GM19468 (cell line): ENCODE data around the gene RHOH.

ENCODE experiments used
- ATAC-seq: cut with Tn5 transposase; IDR thresholded peaks from one replicate; pipeline ENCODE4 v1.9.1; 2021; ENCODE audit warnings: mild to moderate bottlenecking, moderate library complexity, moderate number of reproducible peaks; ENCODE audit not compliant: unreplicated experiment; ENCODE audit errors: extremely low read depth

The RHOH gene

DNA sequence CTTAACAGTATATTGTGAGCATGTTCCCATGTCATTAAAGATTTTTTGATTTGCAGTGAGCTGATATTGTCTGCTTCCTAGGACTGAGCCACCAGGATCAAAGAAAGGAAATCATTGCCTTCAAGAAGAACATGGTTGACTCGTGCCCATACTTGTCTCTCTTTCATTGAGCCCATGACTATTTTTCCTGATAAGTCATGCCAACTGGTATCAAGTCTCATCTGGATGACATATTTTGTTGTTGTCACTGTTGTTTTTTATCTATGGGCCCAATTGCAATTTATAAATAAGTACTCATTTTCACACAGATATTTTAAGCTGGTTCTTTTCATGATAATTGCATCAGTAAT, 10.2 kb upstream of the RHOH start:
- no peak for ATAC-seq

DNA sequence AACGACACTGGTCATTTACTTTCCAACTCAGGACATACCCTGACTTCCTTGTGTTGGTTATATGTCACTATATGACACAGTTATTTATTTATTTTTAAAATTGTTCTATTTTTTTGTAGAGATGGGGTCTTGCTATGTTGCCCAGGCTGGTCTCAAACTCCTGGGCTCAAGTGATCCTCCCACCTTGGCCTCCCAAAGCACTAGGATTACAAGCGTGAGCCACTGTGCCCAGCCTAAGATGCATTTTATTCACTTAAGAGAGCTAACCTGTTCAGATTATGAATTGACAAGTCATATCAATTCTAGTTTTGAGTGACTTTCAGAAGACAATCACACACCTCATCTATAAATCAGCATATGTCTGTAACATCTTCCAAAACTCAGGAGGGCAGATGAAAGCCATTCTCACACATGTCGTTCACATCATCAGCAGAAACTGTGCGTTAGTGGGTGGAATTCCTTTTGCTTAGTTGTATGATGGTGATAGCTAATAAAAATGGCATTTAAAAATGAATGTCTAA, 9.4 kb upstream of the RHOH start:
- ATAC-seq, result no peak

DNA sequence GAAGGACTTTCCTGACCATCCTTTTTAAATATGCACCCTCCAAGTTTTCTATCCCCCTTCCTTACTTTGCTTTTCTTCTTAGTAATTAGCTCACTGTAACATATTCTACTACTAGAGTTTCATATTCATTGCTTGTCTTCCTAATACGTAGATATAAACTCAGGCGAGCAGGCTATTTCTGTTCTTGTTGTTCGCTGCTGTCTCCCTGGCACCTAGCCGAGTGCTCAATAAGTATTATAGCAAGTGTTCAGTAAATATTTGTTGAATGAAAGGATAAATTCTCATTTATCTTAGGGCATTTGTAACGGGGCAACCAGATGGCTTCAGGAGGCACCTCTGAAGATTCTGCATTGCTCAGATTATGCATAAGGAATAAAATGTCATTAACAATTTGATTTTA, 6.8 kb upstream of the RHOH start:
- ATAC-seq, result no peak

DNA sequence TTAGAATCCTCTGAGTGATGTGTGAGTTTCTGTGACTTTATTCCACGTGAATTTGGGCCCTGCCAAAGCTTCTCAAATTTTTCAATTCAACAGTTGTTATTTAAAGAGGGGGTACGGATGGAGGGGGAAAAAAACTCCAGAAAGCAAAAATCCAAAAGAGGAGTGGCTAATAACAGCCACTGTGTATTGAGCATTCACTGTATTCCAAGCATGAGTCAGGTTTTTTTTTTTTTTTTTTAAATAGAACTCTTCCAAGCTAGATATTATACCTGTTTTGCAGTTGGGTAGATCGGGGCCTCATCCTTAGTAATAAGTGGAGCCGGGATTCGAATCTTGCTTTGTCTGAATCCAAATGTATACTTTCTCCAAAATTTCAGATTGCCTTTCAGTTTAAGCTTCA, 6.4 kb upstream of the RHOH start:
- no peak for ATAC-seq

DNA sequence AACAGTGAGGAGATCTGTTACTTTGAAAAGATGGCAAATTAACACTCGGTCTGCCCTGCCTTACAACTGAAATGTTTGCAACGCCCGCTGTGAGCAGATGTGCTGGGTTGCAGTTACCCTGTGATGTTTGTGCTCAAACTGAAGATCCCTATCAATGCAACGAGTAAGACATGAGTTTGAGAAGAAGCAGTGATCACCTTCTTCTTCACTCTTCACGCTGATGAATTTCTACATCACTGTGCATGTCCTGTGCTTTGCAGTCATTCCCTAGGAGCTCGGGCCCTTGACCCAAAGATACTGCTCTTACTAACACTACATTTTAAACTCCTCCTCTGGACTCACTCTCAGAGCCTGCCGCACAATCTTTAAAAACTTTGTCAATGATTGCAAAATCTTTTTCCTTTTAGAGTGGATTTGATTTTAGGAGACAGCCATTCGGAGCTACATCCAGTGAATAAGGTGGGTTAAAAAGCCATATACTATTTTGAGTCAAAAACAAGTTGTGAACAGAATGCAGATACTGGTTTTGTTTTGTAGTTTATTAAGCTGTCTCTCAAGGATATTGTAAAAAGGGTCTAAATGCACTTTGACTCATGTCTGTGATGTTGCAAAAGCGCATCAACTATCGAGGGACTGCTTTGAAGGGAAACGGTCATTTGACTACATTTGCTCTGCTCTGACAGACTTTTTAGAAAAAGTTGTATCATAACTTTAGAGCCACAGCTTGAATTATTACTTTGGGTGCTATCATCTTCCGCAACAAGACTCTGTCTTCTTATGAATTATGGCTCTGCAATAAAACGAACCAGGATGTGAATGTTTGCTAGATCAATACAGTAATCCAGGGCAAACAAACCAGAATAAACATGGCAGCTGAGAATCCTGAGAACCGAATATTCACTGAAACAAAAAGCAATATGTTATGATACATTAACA, 5.7 kb upstream of the RHOH start:
- no peak for ATAC-seq

DNA sequence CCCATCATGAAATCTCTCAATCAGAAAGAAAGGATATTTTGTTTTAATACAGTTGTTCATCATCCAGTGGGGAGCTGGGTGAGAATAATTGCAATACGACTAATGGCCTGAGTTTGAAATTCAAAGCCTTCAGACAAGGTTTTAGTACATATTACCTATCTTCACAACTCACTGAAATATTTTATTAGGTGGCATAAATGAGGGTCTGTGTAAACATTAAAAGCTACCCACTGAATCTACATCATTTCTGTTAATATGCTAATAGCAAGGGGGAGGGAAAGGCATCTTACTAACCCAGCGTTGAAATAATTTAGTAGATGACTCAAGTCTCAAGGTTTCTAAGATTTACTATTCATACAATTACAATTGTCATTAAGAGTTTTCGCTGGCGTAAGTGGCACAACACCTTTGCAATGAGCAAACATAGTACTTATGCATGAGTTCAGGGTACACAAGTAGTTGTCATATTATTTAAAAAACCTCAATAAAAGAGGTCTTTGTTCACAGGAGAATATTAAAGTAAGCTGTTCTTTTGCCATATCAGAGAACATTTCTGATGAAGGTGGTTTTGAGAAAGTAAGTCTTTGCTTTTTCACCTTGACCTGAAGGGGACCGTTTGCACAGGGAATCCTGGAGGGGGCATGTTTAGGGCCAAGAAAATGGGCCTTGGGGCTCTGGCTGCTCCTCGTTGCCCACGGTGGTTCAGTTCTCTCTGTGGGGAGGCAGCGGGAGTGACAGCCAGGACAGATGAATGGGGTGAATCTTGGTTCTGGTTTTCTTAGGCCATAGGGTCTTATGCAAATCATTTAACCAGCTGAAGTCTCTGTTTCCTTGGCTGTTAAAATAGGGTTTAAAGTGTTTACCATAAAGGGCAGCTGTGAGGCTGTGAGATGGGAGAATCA, 4.5 kb upstream of the RHOH start:
- ATAC-seq, result no peak

DNA sequence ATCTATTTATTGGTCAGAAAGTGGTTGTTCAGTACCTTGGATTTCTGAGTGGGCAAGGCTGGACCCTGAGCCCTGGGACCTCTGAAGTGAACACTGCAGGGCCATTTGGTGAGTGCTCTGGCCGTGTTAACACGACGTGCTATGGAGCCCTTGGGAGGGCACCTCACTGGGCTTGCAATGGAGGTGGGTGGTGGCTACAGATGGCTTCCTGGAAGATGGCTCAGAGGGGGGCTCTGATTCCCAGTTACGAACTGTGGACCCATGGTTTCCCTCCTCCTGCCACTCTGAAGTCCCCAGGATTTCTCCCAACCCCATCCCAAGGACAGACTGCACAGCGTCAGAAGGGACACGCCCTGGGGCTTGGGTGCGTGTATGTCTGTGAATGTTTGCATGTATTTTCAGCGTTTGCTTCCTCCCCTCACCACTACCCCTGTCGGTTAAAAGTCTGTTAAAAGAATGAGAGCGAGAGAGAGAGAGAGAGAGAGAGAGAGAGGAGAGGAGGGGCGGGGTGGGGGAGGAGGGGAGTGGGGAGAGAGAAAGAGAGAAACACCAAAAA, 3.7 kb upstream of the RHOH start:
- no peak for ATAC-seq

DNA sequence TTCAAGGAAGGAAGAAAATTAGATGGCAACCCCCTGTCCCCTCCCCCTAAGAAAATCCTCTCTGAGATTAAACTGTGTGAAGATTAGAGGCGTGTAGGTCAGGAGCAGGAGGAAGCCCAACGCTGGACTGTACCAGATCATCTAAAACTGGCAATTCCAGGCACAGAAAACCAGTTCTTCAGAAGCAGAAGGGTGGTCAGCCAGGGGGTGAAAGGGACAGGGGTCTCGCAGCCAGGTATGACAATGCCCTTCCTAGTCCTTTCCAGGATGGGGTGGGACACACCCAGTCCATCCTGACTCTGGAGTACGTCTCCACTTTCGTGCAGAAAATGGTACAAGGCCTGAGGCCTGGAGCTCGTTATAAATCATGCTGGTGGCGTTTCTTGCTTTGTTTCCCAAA, 3.3 kb upstream of the RHOH start:
- no peak for ATAC-seq

DNA sequence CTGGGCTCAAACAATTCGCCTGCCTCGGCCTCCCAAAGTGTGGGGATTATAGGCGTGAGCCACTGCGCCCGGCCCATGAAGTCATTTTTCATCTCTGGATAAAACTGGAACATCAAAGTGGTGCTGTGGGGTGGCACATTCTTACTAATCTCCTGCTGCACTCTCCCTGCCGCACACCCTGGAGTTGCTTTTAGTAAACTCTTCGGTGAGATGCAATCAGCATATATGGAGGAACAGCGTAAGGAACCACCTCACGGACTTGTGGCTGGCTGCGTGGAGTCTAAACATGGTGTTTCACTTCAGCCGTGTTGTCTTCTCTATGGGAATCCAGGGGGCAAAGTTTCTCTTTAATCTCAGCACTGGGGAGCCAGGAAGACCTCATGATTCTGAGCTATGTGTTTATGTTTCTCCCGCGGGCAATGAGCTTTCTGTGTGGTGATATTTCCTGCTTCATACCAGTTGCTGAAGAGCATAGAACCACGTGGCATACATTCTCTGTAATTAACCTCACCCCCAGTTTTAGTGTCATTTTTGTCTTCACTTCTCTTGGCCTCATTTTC, 2.1 kb upstream of the RHOH start:
- ATAC-seq, result no peak

DNA sequence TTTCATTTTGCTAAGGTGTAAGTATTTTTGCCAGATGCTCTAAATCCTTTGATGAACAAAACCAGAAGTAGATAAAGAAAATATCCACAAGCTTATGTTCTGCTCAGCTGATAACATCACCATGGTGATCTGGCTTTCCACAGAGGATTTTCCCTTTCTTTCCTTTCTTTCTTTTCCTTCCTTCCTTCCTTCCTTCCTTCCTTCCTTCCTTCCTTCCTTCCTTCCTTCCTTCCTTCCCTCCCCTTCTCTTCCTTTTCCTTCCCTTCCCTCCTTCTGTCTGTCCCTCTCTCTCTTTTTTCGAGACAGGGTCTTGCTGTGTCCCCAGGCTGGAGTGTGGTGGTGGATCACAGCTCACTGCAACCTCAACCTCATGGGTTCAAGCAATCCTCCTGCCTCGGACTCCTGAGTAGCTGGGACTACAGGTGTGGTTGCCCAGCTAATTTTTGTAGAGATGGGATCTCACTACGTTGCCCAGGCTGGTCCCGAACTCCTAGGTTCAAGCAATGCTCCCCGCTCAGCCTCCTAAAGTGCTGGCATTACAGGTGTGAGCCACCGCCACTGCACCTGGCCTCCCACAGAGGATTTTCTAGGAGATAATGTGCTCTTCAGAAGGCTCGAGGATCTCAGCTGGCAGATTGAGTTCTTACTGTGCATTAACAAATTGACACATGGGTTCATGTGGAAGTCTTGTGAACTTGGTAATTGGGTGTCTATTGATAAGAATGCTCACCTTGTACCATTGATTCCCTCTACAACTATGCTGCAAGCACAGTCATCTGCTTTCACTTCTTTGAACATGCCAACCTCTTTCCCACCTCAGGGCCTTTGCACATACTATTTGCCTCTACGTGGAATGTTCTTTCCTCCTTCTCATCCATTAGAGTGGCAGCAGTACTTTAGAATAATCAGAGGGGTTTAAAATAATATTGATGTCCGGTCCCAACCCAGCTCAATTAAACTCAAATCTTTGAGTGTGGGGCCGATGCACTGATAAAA, 1.4 kb upstream of the RHOH start:
- no peak for ATAC-seq

DNA sequence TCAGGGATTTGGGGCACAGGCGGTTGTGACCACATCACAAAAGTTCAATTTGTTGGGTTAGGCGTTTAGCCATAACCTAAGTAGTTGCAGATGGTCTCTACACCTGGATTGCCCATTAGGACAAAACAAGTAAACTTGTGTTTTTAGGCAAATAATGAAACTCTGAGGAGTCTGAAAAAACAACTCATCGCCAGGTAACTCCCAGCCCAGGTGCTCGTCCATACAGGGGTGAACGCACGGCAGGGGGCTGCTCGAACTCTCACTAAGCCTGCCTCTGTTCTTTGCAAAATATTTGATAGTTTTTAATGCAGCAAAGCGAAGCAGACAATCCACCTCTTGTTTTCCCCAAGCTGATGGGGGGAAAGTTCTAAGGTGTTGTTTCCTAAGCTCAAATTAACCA, 559 bp upstream of the RHOH start:
- no peak for ATAC-seq

DNA sequence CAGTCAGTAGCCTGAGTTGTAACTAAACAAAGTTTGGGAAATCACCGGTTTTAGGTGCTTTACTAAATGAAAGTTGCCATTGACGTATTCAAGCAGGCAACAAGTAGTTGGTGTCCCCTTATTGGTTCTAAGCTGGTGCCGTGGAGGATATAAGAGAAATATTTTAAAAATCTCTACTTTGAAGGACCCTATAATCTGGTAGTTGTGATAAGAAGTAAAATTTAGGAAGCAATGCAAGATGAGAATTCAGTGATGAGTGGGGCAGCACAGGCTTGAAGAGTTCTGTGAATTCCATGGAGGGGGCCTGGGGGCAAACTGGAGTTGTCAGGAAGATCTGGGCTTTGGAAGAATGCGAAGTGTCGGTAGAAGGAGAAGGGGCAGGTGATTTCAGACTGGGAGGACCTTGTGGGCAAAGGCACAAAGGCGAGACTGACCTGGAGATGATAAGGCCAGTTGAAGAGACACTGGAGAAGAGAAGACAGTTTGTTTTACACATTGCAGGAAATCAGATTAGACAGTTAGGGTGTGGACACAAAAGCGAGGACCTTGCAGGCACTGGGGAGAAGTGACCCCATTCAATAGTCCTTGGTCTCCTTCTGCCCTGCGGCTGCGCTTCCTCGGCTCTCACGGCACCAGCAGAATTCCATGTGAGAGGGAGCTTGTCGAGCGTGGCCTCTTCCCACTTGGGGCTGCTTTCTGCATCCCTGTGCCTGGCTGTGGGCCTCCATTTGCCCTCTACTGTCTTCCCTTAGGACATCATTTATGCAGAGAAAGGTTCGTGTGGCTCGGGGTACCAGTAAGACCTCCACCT, 1.3 kb downstream of the RHOH start:
- no peak for ATAC-seq

DNA sequence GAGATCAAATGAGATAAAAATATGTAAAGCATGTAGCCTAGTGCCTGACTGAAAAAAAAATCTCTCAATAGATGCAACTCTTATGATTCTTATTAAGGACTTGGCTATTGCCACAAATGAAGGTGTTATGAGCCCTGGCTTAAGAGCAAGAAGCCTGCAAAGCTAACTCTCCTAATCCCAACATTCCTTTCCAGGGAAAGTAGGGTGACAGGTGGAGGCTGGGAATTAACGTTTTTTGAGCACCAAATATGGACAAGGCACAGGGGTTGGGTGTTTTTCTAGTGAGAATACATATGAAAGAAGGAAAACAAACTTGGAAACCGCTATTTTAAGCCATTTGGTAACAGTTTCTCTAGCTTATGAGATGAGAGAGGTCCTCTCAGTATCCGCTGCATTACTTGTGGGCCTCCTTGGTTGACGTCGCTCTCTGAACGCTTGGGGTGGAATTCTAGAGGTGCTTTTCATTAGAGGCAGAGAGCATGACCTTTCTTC, 2.4 kb downstream of the RHOH start:
- no peak for ATAC-seq

DNA sequence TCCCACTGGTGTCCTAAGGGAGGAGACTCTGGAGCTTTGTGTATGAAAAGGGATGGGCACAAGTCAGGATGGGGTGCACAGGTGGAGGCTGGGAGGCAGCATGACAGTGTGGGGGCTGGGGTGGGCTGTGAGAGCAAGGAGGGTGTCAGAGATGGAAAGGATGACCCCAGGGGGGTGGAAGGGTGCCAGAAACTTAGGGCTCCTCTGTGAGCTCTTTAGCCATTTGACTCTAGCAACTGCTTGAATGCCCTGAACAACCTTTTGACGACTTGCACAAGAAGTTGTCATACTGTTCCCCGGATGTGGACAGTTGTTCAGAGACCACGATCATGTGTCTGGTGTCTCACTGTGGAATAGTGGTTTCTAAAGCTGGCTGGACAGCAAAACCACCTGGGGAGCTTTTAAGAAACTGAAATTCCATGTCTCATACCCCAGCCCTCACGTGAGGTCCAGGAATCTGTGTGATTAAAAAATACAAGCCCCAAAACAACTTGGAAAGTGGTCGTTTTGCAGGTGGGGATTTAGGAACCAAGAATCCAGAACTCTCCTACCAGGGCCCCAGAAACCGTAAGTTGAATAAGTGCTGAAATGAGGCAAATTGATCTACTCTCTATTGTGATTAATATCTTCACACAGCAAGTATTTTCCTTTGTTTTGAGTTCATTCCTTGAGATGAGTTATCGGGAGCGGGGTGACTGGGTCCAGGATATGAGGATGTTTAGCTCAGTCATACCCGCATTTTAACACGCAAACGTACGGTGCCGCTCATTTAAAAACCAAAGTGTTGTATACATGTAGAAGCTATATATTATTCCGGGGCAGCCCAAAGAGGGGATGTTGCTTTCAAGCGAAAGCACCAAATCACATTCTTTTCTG, 3.4 kb downstream of the RHOH start:
- ATAC-seq, result peak; percentile 27

DNA sequence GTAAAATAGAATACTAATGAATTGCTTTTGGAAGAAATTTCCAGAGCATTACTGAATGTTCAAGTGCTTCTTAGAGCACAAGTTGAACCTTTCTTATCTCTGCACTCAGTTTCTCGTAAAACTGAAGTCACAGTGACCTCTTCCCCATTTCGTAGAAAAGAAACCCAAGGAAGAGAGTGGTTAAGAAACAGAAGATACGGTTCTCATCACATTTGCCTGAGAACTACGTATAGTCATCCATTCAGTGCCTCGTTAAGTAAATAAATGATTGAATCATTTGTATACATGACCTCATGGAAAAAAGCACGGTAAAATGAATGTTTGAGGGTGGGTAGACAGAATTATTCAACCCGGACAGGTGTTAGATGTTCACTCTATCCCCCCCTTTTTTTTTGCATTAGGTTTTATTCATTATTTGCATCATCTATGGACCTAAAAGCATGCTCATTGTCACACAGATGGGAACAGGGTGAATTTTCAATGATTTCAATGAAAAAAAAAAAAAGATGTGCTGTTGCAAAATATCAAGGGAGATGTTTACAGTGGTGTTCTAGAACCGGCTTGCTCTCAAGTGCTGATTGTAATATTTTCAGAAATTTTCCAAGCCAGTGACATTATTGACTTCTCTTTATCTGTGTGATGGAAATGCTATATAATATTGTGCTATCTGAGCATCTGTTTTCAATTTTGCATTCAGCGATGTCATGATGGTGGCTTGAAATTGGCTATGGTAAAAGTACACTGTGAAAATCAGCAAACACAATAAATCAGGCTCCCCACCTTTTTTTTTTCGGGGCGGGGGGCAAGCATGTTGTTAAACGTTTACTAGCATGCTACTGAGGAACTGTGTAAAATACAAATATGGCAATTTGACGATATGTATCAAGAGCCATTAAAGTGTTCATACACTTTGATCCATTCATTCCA, 4.3 kb downstream of the RHOH start:
- ATAC-seq, result no peak

DNA sequence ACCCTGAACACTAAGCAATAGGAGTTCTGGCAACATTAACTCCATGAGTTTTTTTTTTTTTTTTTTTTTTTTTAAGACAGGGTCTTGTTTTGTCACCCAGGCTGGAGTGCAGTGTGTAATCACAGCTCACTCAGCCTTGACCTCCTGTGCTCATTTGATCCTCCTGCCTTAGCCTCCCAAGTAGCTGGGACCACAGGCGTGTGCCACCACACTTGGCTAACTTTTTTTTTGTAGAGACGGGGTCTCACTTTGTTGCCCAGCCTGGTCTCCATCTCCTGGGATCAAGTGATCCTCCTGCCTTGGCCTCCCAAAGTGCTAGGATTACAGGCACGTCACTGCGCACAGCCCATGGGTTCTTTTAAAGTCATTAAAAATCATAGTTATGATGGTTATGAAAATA, 5.1 kb downstream of the RHOH start:
- ATAC-seq, result no peak
